GM18861 (cell line): Measurements from ENCODE around the gene NUP85.
"Not testable (repeated sequence)": the region's sequence is repeated elsewhere in the genome, so short reads cannot be mapped to it uniquely, and the experiment has no call there.

Experiments used
- ATAC-seq: cut with Tn5 transposase; IDR thresholded peaks from one replicate; pipeline ENCODE4 v1.9.1; 2021; ENCODE audit not compliant: unreplicated experiment

NUP85 gene

DNA sequence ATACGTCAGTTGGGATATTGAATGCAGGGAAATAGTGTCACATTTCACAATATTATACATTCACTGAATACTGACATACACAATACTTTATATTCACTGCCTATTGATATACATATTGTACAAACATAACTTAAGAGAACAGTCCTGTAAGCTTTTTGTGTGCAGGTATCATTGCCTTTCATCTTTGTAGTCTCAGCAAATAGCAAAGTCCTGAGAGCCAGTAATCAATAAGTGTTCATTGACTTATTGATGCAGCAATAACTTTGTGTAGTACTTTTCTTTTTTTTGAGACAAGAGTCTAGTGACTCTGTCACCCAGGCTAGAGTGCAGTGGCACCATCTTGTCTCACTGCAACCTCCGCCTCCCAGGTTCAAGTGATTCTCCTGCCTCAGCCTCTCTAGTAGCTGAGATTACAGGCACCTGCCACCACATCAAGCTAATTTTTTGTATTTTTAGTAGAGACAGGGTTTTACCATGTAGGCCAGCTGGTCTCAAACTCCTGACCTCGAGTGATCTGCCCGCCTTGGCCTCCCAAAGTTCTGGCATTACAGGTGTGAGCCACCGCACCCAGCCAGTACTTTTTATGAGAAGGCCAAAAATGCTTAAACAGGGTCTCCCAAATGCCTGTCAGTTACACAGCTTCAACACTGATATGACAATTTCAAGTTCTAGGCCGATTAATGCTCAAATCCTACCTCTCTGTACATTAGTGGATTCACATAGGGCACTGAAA, 5.4 kb upstream of the NUP85 start:
- no peak for ATAC-seq

DNA sequence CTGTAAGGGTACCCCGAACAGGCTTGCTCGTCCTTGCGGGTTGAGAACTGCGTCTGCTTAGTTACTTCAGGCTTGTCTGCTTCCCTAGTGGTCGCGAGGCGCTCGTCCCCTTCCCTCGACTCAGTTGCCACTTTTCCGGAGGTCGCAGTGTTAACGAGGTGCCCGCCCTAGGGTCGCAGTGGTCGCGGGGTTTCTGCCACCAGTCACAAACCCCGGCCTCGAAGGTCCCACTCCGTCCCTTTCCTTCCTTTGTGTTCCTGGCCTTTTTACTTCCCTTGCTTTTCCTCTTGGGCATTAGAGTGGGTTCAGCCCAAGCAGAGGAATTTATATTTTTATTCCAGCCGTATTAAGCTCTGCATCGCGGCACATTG, 299 bp downstream of the NUP85 start:
- no peak for ATAC-seq

DNA sequence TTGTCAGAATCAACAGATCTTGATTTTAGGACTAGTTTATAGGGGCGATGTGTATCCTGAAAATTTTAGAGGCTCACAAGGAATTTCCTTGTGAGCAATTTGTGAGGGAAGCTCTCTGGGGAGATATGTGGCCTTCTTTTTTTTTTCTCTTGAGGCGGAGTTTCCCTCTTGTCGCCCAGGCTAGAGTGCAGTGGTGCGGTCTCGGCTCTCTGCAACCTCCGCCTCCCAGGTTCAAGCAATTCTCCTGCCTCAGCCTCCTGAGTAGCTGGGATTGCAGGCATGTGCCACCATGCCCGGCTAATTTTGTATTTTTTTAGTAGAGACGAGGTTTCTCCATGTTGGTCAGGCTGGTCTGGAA, 1.6 kb downstream of the NUP85 start:
- ATAC-seq, result not testable (repeated sequence)

DNA sequence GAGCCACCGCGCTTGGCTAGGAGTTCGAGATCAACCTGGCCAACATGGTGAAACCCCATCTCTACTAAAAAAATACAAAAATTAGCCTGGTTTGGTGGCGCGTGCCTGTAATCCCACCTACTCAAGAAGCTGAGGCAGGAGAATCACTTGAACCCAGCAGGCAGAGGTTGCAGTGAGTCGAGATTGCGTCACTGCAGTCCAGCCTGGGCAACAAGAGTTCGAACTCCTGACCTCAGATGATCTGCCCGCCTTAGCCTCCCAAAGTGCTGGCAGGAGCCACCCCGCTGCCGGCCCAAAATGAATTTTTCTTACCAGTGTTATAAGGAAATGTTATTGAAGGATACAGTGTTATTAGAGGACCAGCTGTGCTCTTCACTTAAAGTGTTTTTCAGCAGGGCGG, 2.3 kb downstream of the NUP85 start:
- no peak for ATAC-seq

DNA sequence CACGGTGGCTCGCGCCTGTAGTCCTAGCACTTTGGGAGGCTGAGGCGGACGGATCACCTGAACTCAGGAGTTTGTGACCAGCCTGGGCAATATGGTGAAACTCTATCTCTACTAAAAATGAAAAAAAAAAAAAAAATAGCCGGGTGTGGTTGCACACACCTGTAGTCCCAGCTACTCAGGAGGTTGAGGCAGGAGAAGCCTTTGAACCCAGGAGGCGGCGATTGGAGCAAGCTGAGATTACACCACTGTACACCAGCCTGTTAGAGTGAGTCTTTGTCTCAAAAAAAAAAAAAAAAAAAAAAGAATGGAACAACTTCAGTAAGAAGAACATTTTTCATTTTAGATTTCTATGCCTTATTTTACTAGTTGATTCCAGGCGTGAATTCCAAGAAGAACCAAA, 2.7 kb downstream of the NUP85 start:
- no peak for ATAC-seq

DNA sequence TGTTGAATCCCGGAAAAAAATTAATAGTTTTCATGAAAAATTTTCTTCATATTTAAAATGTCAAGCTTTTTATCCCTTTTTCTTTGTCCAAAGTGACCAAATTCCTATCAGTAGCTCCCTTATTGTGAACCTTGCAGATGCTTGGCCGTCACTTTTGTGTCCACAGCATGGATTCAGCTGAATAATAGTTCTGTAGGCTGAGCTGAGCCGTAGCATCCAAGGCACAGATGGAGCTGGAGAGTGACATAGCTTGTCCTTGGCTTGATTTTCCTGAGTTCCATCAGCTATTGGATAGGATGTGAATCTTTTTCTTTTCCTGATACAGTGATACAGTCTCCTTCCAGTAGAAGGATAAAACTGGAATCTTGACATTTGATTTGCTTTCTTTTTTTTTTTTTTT, 3.6 kb downstream of the NUP85 start:
- ATAC-seq, result no peak

DNA sequence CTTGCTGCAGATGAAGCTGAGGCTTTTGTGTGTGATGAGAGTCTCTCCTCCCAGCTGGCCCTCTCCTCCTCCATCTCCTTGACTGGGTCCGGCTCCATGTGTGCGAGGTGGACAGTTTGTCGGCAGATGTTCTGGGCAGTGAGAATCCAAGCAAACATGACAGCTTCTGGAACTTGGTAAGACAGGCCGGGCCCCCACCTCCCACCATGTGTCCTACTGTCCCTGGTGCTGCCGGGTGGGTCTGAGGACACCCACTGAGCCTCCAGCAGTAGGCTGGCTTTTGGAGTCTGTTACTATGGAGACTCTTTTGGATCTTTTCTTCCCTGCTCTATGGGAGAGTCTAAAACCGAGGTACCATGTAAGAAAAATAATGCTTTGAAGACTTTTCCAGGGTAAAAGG, 12.7 kb downstream of the NUP85 start:
- ATAC-seq, result no peak

DNA sequence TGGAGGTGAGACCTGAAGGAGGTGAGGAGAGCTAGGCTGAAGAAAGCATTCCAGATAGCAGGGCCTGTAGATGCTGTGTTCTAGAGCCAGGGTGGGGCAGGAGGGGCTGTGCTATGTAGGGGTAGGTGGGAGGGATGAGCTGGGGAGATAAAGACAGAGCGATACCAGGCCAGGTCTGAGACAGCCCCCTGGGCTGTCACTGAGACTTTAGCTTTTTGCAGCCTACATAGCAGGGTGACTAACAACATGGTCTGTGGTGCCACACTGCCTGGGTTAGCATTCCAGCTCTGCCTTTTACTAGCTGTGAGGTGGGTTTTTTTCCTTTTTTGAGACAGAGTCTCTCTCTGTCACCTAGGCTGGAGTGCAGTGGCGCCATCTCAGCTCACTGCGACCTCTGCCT, 14.3 kb downstream of the NUP85 start:
- no peak for ATAC-seq

DNA sequence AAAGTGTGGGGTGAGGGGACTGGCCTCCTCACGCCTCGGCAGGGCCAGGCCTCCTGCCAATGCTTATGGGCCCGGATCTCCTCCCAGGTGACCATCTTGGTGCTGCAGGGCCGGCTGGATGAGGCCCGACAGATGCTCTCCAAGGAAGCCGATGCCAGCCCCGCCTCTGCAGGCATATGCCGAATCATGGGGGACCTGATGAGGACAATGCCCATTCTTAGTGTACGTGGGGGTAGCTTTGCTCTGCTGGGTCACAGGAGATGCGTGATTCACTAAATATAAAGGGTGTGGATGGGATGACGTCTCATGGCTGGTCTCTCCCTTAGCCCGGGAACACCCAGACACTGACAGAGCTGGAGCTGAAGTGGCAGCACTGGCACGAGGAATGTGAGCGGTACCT, 19.5 kb downstream of the NUP85 start:
- ATAC-seq, result no peak

DNA sequence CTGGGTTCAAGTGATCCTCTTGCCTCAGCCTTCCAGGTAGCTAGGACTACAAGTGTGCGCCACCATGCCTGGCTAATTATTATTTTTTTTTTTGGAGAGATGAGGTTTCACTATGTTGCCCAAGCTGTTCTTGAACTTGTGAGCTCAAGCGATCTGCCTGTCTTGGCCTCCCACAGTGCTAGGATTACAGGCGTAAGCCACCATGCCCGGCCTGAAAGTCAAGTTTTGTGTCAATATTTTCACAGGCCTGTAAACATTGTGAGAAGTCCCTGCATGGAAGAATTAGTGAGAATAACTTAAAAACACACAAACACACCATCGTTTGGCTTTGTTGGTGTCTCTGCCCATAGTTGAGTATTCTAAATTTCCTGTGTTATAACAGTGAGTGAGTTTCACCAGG, 22.2 kb downstream of the NUP85 start:
- no peak for ATAC-seq

DNA sequence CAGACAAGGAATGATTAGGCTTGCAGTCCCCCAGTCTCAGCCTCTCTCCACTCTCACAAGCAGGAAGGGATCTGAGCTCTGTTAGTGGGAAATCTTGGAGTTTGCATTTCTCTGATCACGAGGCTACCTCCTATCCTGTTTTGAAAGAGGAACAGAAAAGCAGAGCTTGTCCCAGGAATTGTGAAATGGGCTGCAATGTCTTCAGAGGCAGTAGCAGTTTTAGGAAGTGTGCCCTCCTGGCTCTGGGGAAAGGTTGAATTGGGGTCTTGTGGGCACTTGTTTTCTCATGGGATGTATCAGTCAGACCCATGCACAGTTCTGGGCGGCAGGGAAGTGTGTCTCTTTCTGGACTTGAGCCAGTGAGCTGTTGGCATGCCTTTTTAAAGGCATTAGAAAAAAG, 22.8 kb downstream of the NUP85 start:
- no peak for ATAC-seq

DNA sequence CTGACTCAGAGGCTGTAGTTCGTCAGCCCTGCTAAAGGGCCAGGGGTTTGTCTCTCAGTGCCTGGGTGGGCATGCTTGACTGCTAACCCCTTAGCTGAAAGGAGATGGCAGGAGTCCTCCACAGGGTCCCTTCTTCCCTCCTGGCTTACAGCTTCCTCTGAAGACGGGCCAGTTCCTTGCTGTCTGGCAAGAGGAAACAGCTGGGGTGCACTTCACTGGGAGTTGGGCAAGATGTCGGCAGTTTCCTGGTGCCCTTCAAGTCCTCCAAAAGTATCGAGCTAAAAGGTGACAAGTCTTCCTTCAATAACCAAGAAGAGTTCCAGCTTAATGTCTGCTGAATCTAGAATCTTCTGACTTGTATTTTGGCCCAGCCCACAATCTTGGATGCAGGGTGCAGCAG, 23.4 kb downstream of the NUP85 start:
- ATAC-seq, result no peak

DNA sequence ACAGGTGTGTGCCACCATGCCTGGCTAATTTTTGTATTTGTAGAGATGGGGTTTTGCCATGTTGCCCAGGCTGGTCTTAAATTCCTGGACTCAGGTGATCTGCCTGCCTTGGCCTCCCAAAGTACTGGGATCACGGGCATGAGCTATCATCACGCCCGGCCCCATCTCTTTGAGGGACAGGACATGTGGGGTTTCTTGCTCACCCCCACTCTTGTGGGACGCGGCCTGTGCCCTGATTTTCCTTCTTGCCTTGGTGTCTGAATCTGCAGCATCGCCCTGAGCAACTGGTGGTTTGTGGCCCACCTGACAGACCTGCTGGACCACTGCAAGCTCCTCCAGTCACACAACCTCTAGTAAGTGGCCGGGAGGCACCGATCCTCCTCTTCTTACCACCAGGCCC, 25.6 kb downstream of the NUP85 start:
- ATAC-seq, result no peak

DNA sequence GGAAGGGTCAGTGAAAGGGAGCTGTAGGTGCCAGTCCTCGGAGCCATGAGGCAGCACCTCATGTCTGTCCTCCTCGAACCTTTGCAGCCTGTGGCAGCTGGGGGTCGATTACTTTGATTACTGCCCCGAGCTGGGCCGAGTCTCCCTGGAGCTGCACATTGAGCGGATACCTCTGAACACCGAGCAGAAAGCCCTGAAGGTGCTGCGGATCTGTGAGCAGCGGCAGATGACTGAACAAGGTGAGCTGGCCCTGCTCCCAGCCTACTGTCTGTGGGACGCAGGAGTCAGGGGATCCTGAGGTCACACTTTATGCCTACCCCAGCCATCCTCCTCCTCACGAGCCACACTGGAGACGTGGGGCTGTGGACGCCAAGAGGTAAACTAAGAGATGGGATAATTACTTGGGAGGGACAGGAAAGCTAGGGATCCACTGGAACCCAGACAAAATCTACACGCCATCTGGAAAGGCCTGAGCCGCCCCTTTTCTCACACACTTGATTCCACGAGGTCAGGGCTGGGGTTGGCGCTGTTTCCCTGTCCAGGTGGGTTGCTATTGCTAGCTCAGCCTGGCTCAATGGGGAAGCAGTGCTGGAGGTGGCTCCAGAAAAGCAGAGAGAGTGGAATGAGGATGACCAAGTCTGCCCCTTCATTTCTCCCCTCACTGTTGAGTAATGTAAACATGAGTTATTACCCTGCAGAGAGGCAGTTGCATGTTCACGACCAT, 26.4 kb downstream of the NUP85 start:
- ATAC-seq, result no peak

DNA sequence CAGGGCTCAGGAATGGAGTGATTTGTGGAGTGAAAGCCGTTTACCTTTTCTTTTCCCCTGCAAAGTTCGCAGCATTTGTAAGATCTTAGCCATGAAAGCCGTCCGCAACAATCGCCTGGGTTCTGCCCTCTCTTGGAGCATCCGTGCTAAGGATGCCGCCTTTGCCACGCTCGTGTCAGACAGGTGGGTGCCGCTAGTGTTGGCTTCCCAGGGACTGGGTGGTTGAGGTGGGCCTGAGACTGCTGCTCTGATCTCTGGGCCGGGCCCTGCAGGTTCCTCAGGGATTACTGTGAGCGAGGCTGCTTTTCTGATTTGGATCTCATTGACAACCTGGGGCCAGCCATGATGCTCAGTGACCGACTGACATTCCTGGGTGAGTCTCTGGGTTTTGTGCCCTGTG, 27.3 kb downstream of the NUP85 start:
- ATAC-seq, result no peak

DNA sequence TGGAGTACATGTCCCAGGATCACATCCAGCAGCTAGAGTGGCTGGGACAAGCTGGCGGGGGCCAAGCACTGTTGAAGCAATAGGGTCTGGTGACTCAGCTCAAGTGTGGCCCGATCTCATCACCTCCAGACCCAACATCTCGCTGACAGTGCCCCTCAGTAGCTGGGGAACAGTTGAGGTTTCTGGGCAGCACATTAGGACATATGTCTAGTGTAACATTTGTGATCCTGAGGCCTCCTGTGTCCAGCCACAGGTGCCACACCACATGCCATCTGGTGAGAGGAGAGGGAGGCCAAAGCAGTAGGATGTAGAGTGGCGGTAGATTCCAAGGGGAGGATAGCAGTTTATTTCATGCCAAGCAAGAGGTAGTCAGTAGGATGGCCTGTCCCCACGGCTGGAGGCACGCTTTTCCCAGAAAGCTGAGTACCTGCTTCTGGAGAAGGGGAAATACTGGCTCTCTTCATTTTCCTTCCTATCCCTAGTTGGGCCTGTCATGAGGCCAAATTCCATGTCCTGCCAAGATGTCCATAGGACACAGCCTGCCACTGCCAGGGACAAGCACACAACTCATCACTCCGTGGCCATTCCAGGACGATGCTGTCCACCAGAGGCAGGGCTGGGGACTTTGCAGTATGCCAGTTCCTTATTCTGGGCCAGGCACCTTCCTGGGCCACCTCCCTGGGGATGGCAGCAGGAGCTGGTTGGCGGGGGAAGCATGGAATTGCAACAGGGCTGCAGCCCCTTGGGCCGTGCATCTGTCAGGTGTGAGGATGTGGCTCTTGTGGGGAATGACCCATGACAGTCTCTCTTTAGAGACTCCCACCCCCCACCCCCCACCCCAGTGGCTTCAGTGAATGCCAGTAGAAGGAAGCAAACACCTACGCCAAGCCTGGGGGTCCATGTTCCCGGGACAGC, 31.9 kb downstream of the NUP85 start:
- ATAC-seq, result no peak

DNA sequence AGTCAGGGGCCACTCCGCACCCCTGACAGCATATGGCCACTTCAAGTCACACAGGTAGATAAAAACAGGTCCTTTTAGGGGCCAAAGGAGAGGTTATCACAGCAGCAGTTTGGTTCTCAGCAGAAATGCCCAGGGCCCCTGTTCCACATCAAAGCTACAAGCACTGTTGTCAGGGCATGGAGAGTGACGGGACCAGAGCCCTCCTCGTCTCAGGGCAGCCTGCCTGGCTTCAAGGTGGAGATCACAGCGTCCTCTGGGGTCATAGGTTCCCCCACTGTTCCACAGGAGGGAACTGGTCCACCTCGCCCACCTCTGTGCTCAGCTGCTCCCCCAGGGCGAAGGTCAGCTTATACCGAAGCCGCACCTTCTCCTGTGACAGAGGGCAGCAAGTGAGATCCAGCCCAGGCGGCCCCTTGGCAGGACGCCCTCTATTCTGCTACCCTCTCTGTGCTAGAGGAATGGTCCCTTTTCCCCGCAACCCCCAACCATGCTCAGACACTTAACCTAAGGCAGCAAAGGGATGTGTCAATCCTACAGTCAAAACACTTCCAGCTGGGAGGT, 32.6 kb downstream of the NUP85 start:
- no peak for ATAC-seq

DNA sequence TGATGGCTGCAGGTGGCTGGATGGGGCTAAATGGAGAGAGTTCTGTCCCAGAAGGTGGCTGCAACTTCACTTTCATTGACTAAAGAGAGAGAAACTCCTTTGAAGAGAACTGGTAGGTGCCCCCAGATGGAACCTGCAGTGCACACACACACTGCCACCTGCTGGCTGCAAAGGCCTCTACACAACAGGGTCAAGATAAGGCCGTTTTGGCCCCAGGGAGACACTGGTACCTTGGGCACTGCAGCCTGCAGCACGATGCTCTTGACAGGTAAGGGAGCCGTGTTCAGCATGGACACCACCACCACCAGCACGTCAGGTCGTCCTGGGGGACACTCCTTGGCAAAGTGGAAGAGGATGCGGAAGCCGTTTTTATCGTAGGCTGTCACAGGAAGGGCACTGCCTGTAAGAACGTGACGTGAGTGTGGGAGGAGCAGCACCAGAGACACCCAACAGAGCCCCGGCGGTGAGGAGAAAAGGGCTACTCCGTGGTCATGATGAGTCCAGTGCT, 33.3 kb downstream of the NUP85 start:
- no peak for ATAC-seq

DNA sequence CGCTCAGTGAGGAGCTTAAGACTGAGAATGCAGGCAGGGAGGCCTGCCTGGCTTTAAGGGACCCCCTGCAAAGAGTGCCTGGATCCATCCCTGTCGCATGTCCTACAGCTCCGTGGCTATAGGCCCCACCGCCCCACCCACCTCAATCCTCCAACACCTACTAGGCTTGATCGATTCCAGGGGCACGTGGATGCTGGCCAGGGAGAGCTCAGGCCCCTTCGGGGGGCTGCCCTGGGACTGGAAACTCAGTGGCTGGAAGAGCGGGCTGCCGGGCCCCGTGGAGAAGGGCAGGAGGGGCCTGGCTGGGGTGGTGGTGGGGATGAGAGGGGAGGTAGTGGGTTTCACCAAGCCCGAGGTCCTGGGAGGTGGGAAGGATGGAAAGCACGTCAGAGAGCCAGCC, 33.7 kb downstream of the NUP85 start:
- no peak for ATAC-seq

DNA sequence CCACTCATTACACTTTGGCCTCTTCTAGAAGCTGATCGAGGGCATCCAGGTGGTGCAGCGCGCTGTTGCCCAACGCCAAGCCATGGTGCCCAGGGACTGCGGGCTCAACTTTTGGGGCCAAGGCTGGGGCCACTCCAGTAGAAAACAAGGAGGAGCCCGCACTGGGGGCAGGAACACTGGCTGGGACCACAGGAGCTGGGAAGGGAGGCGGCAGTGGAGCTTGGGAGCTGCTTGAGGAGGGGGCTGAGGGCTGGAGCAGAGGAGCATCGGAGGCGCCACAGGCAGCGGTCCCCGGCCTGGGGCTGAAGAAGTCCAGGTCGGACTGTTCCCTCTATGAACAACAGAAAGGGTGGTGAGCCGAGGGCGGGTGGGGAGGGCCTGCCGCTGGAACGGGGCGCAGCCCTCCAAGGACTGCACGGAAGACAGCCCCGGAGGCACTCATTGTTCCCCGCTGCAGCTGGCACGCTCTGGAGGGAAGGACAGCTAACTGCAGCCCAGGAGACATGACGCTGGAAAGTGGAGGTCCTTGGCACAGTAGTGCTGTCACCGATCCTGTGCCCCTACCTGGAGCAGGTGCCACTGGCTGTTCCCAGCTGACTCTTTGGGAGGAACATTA, 34.4 kb downstream of the NUP85 start:
- no peak for ATAC-seq
